Lower lobe of right lung (tissue), 2 donors: Measurements from ENCODE around the gene PTPRG. TPM values are rescaled to one million over a fixed set of nuclear protein-coding genes. Genes with fewer than 3 reads are reported as not detected.

Source experiments
- ATAC-seq, 2 donors: fragments of 200-7000 bp; cut with Tn5 transposase; one replicate each; pipeline ENCODE4 v1.9.1; 2020 to 2022; ENCODE audit warnings: mild to moderate bottlenecking in 2 of 2, moderate library complexity in 2 of 2
- DNase-seq: peaks from one replicate; pipeline ENCODE4 v3.0.0-alpha.2; 2020
- H3K27ac ChIP-seq: fragments of 200-600 bp; one replicate; pipeline ENCODE4 v1.8.0; 2022
- H3K27me3 ChIP-seq: fragments of 200-600 bp; one replicate; pipeline ENCODE4 v1.8.0; 2022; ENCODE audit warnings: low read depth
- H3K36me3 ChIP-seq: fragments of 200-600 bp; one replicate; pipeline ENCODE4 v1.8.0; 2022; ENCODE audit warnings: mild to moderate bottlenecking
- H3K4me1 ChIP-seq: fragments of 200-600 bp; one replicate; pipeline ENCODE4 v1.8.0; 2022
- H3K4me3 ChIP-seq: fragments of 200-600 bp; one replicate; pipeline ENCODE4 v1.8.0; 2022; ENCODE audit warnings: mild to moderate bottlenecking
- H3K9me3 ChIP-seq: fragments of 200-600 bp; one replicate; pipeline ENCODE4 v1.8.0; 2022
- intact Hi-C: fragments of 100-400 bp; cut with DNase I; formaldehyde crosslinking; loops from one replicate; pipeline ENCODE4 v1.11.0; 2022
- total RNA-seq: library from RNA; stranded (reverse); fragmentation: NEBNext Ultra II Directional; extraction: Animal tissue kit (Norgen Biotek cat#: 25700); gene quantifications from one replicate; pipeline ENCODE4 v1.2.1, GENCODE V29; 2021
- TF ChIP-seq, protein P1 (sequence below): fragments of 200-600 bp; IDR thresholded peaks from one replicate; pipeline ENCODE4 v1.8.0; 2022; ENCODE audit warnings: antibody characterized with exemption, mild to moderate bottlenecking
- donor health status: DM: no; HTN: yes; CAD: no; lungs with severe emphysema.

The PTPRG gene
- total RNA-seq, 1 donor from 2014 or later = 67.6 TPM

DNA sequence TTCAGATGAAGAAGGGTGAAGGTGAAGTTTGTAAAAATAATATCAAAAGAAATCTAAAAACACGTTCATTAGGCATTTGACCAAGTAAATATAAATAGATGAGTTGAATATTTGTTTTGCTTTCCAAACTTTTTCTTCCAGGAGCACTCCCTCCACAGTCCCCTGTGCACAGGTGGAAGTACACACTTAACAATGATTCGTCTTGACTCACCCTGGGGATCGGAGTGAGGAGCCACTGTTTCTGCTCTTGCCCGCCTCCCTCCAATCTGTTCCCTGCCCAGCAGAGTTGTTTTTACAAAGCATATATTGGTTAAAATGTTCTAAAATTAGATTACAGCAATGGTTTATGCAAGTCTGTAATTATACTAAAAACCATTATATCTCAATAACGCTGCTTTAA lies 175.1 kb downstream of the PTPRG start:
- intact Hi-C loops = no loop called here

DNA sequence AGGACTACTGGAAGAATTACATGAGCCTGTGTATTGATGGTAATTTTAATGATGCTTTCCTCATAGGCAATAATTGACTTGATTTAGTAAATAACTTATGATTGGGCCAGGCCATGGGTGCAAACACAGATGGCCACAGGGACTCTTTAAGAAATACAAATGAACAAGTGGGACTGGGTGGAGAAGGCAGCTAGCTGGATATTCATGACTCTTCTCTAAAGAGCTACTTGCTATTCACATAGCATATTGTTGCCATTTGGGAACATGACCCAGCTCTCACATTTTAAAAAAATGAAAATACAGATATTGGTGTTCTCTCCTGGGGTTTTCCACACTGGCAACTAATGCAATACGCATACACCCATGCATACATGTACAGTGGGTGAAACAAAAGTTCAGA lies 178.3 kb downstream of the PTPRG start:
- TF ChIP-seq, protein P1, sequence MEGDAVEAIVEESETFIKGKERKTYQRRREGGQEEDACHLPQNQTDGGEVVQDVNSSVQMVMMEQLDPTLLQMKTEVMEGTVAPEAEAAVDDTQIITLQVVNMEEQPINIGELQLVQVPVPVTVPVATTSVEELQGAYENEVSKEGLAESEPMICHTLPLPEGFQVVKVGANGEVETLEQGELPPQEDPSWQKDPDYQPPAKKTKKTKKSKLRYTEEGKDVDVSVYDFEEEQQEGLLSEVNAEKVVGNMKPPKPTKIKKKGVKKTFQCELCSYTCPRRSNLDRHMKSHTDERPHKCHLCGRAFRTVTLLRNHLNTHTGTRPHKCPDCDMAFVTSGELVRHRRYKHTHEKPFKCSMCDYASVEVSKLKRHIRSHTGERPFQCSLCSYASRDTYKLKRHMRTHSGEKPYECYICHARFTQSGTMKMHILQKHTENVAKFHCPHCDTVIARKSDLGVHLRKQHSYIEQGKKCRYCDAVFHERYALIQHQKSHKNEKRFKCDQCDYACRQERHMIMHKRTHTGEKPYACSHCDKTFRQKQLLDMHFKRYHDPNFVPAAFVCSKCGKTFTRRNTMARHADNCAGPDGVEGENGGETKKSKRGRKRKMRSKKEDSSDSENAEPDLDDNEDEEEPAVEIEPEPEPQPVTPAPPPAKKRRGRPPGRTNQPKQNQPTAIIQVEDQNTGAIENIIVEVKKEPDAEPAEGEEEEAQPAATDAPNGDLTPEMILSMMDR = no peak
- intact Hi-C loops = no loop called here

More for the DNA sequence above, 175.1 kb downstream of the PTPRG start:
- Histone ChIP-seq H3K36me3 (no peaks in the 10 kb centered on the region), H3K27me3 (no peaks in the 10 kb centered on the region), H3K27ac (no peak overlapping the region), H3K4me3 (no peak overlapping the region), H3K4me1 (peaks cover 25% of the 10 kb centered on the region), H3K9me3 (no peaks in the 10 kb centered on the region)
- ATAC-seq = no peak
- TF ChIP-seq, protein P1 = no peak
- DNase-seq = no peak

DNA sequence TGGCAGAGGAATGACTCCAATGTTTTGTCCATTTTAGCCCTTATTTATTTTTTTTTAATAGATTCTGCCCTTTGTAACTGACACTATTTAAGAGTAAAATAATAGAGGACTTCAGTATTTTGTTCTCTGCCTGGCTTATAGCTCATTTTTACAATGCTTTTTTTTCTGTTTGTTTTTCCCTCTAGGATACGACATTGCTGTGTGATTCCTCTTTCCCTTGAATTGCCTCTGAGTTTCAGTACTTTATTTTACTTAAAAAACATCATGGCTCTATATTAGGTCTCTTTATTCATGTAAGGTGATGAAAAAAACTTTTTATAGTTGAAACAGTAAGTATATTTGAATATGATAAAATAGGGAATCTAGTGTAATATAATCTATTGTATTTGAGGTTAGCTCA lies 179.1 kb downstream of the PTPRG start:
- Histone ChIP-seq H3K4me3 (no peak overlapping the region), H3K4me1 (no peaks in the 10 kb centered on the region), H3K27me3 (no peaks in the 10 kb centered on the region), H3K9me3 (no peaks in the 10 kb centered on the region), H3K36me3 (no peaks in the 10 kb centered on the region), H3K27ac (no peak overlapping the region)
- intact Hi-C loops = no loop called here
- TF ChIP-seq, protein P1 = no peak
- ATAC-seq (no peak), DNase-seq (no peak)

More for the DNA sequence above, 178.3 kb downstream of the PTPRG start:
- no peak overlapping the region for H3K4me3 ChIP-seq
- no peak overlapping the region for H3K27ac ChIP-seq
- no peaks in the 10 kb centered on the region for H3K36me3 ChIP-seq
- no peaks in the 10 kb centered on the region for H3K9me3 ChIP-seq
- H3K4me1 ChIP-seq = peaks cover 8% of the 10 kb centered on the region
- ATAC-seq (no peak), DNase-seq (no peak)
- H3K27me3 ChIP-seq = no peaks in the 10 kb centered on the region

DNA sequence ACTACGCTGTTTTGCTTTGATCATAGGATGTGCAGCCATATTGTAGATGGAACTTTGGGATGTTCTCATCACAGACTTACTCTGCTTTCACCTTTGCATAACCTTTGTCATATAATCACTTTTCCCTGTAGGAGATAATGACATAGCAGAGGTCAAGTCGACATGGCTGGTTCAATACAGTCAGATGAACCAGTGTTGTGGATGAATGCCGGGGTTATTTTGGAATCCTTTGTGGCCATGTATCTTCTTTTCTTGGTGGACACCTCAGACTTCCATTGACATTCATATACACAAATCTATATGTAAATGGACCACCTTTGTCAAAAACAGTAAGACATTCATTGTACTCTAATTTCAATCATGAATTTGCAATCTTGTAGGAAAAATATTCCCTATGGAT lies 180.2 kb downstream of the PTPRG start:
- intact Hi-C loops = no loop called here
- Histone ChIP-seq H3K36me3 (no peaks in the 10 kb centered on the region), H3K9me3 (no peaks in the 10 kb centered on the region), H3K27me3 (no peaks in the 10 kb centered on the region), H3K27ac (no peak overlapping the region), H3K4me1 (no peaks in the 10 kb centered on the region), H3K4me3 (no peak overlapping the region)
- TF ChIP-seq, protein P1 = no peak
- ATAC-seq (no peak), DNase-seq (no peak)

DNA sequence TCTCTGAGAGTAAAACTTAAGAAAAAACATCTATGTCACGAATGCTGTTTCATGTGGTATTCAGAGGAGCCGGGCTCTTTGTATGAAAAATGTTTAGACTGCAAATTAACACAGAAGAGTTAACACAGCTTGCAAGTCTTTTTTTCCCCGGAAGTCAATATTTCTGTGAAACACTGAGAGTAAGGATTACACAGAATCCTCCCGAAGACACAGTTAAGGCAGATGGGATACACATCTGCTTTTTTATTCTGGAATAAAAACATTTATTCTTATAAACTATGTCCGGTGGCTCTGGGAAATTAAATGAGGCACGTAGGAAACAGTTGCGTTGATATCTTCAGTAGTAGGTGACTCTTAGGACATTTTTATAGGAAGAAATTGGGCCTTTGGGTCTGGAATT lies 180.6 kb downstream of the PTPRG start:
- H3K27me3 ChIP-seq = no peaks in the 10 kb centered on the region
- H3K4me3 ChIP-seq = no peak overlapping the region
- intact Hi-C loops = no loop called here
- ATAC-seq (no peak), DNase-seq (no peak)
- H3K9me3 ChIP-seq = no peaks in the 10 kb centered on the region
- H3K4me1 ChIP-seq = no peaks in the 10 kb centered on the region
- TF ChIP-seq, protein P1 = no peak
- H3K27ac ChIP-seq = no peak overlapping the region
- no peaks in the 10 kb centered on the region for H3K36me3 ChIP-seq

DNA sequence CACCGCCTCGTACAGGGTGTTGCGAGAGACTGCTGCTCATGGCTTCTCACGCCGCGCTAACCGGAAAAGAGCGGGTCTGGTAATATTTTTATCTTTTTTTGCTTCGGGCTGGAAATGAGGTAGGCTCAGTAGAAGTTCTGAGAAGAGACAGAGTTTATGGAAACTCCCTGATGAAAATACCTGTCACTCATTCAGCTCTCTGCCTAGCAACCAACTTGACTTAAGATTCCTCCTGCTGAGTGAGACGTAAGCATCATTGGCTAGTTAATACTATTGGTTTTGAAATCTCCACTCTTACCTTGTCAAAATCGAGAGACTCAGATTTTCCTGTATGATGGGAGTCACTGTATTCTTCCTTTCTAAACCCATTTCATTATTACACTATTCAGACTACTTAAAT lies 181.7 kb downstream of the PTPRG start:
- intact Hi-C loops = no loop called here
- Histone ChIP-seq H3K36me3 (no peaks in the 10 kb centered on the region), H3K4me3 (no peak overlapping the region), H3K4me1 (no peaks in the 10 kb centered on the region), H3K9me3 (no peaks in the 10 kb centered on the region), H3K27me3 (no peaks in the 10 kb centered on the region), H3K27ac (no peak overlapping the region)
- DNase-seq (no peak), ATAC-seq (no peak)
- TF ChIP-seq, protein P1 = no peak
